Activated naive CD8-positive, alpha-beta T cell treated with anti-CD3 and anti-CD28 coated beads for 36 hours (primary cell): Measurements from ENCODE around the gene MAMSTR. TPM values are rescaled to one million over a fixed set of nuclear protein-coding genes. Genes with fewer than 3 reads are reported as not detected.
A peak's percentile ranks its signal among the peaks of the same experiment; 100 is the strongest.

Experiments
- DNase-seq: peaks from one replicate; pipeline ENCODE4 v3.0.0; 2021
- H3K27ac Mint-ChIP-seq: one replicate; pipeline ENCODE4 v1.8.0; 2022; ENCODE audit warnings: mild to moderate bottlenecking, moderate library complexity, mixed read lengths
- H3K27me3 Mint-ChIP-seq: one replicate; pipeline ENCODE4 v1.8.0; 2022; ENCODE audit warnings: mild to moderate bottlenecking, mixed read lengths
- H3K36me3 Mint-ChIP-seq: one replicate; pipeline ENCODE4 v1.8.0; 2021; ENCODE audit warnings: mild to moderate bottlenecking, mixed read lengths
- H3K4me1 Mint-ChIP-seq: one replicate; pipeline ENCODE4 v1.8.0; 2021; ENCODE audit warnings: mixed read lengths
- H3K4me3 Mint-ChIP-seq: one replicate; pipeline ENCODE4 v1.8.0; 2022; ENCODE audit warnings: mild to moderate bottlenecking, moderate library complexity, mixed read lengths
- H3K9me3 Mint-ChIP-seq: one replicate; pipeline ENCODE4 v1.8.0; 2022; ENCODE audit warnings: mixed read lengths
- total RNA-seq, 2 experiments: library from RNA; stranded (reverse); gene quantifications; one replicate each; pipeline ENCODE4 v1.2.3, GENCODE V29; 2021

The MAMSTR gene
- total RNA-seq, 2 experiments from 2014 or later = 0.41 to 0.46 TPM

GRCh38 chr19:48751845-48752495 is 32.4 kb upstream of the MAMSTR start:
- DNase-seq = no peak
- Mint-ChIP-seq H3K9me3 (no peaks in the 10 kb centered on the region), H3K36me3 (no peaks in the 10 kb centered on the region), H3K4me3 (peak overlapping the region; percentile 51), H3K27me3 (peaks cover 37% of the 10 kb centered on the region), H3K4me1 (peaks cover 14% of the 10 kb centered on the region), H3K27ac (no peak overlapping the region)

GRCh38 chr19:48750771-48751504 is 31.4 kb upstream of the MAMSTR start:
- Mint-ChIP-seq H3K4me1 (peaks cover 21% of the 10 kb centered on the region), H3K9me3 (peaks cover 2% of the 10 kb centered on the region), H3K27ac (no peak overlapping the region), H3K4me3 (peak overlapping the region; percentile 14), H3K27me3 (peaks cover 44% of the 10 kb centered on the region), H3K36me3 (peaks cover 2% of the 10 kb centered on the region)
- DNase-seq = no peak

- H3K4me3 Mint-ChIP-seq = no peak overlapping the region
- peaks cover 2% of the 10 kb centered on the region for H3K9me3 Mint-ChIP-seq
- no peak for DNase-seq
- H3K36me3 Mint-ChIP-seq = peaks cover 2% of the 10 kb centered on the region
- H3K4me1 Mint-ChIP-seq = peaks cover 23% of the 10 kb centered on the region
- peaks cover 46% of the 10 kb centered on the region for H3K27me3 Mint-ChIP-seq
- no peak overlapping the region for H3K27ac Mint-ChIP-seq
Measured at GRCh38 chr19:48750351-48750750, 30.8 kb upstream of the MAMSTR start.

- H3K4me1 Mint-ChIP-seq = peaks cover 23% of the 10 kb centered on the region
- H3K36me3 Mint-ChIP-seq = peaks cover 2% of the 10 kb centered on the region
- H3K27ac Mint-ChIP-seq = no peak overlapping the region
- H3K27me3 Mint-ChIP-seq = peaks cover 44% of the 10 kb centered on the region
- peaks cover 2% of the 10 kb centered on the region for H3K9me3 Mint-ChIP-seq
- no peak overlapping the region for H3K4me3 Mint-ChIP-seq
- DNase-seq = no peak
Measured at GRCh38 chr19:48749571-48750198, 30.2 kb upstream of the MAMSTR start.

- H3K4me3 Mint-ChIP-seq = no peak within 1 kb of the TSS
- DNase-seq = peak; percentile 50
- H3K27me3 Mint-ChIP-seq = peaks cover 36% of the 10 kb centered on the region
- H3K4me1 Mint-ChIP-seq = peaks cover 11% of the 10 kb centered on the region
- peaks cover 2% of the 10 kb centered on the region for H3K36me3 Mint-ChIP-seq
- H3K27ac Mint-ChIP-seq = peak within 1 kb of the TSS; percentile 29
- peaks cover 2% of the 10 kb centered on the region for H3K9me3 Mint-ChIP-seq
Measured at GRCh38 chr19:48746738-48747575, 27.4 kb upstream of the MAMSTR start, which contains the start of gene IZUMO1. Gene IZUMO1, minus strand, starts transcription at chr19:48746909. Its CDS starts 1,050 bp downstream, at chr19:48745859.

- Mint-ChIP-seq H3K27me3 (peaks cover 33% of the 10 kb centered on the region), H3K4me1 (peaks cover 16% of the 10 kb centered on the region), H3K27ac (no peak overlapping the region), H3K9me3 (peaks cover 2% of the 10 kb centered on the region), H3K4me3 (no peak overlapping the region), H3K36me3 (peaks cover 2% of the 10 kb centered on the region)
- no peak for DNase-seq
Measured at GRCh38 chr19:48746110-48746509, 26.6 kb upstream of the MAMSTR start.

GRCh38 chr19:48745208-48745995 is 25.9 kb upstream of the MAMSTR start:
- H3K36me3 Mint-ChIP-seq = peaks cover 2% of the 10 kb centered on the region
- H3K27ac Mint-ChIP-seq = no peak overlapping the region

GRCh38 chr19:48742096-48742495 is 22.6 kb upstream of the MAMSTR start:
- H3K27me3 Mint-ChIP-seq = peaks cover 47% of the 10 kb centered on the region
- peaks cover 2% of the 10 kb centered on the region for H3K9me3 Mint-ChIP-seq
- no peak overlapping the region for H3K4me3 Mint-ChIP-seq
- no peak overlapping the region for H3K27ac Mint-ChIP-seq
- H3K4me1 Mint-ChIP-seq = peaks cover 19% of the 10 kb centered on the region
- DNase-seq = no peak
- peaks cover 2% of the 10 kb centered on the region for H3K36me3 Mint-ChIP-seq

More at GRCh38 chr19:48745208-48745995, 25.9 kb upstream of the MAMSTR start:
- Mint-ChIP-seq H3K4me3 (no peak overlapping the region), H3K4me1 (peaks cover 16% of the 10 kb centered on the region), H3K27me3 (peaks cover 36% of the 10 kb centered on the region), H3K9me3 (peaks cover 2% of the 10 kb centered on the region)
- DNase-seq = peak; percentile 44

- peak; percentile 43 for DNase-seq
- peaks cover 15% of the 10 kb centered on the region for H3K4me1 Mint-ChIP-seq
- peaks cover 2% of the 10 kb centered on the region for H3K9me3 Mint-ChIP-seq
- peaks cover 44% of the 10 kb centered on the region for H3K27me3 Mint-ChIP-seq
- no peak overlapping the region for H3K4me3 Mint-ChIP-seq
- no peak overlapping the region for H3K27ac Mint-ChIP-seq
- H3K36me3 Mint-ChIP-seq = peaks cover 2% of the 10 kb centered on the region
Measured at GRCh38 chr19:48741129-48741999, 21.8 kb upstream of the MAMSTR start.

- Mint-ChIP-seq H3K27ac (no peak within 1 kb of the TSS), H3K9me3 (no peaks in the 10 kb centered on the region), H3K27me3 (peaks cover 34% of the 10 kb centered on the region), H3K4me1 (peaks cover 11% of the 10 kb centered on the region), H3K36me3 (no peaks in the 10 kb centered on the region), H3K4me3 (no peak within 1 kb of the TSS)
- DNase-seq = no peak
Measured at GRCh38 chr19:48740164-48740972, 20.8 kb upstream of the MAMSTR start, which contains the start of gene RASIP1. Gene RASIP1, minus strand, starts transcription at chr19:48740610. Its CDS starts 328 bp downstream, at chr19:48740282.

GRCh38 chr19:48739404-48740163 is 20.1 kb upstream of the MAMSTR start:
- DNase-seq = no peak
- Mint-ChIP-seq H3K4me1 (peaks cover 11% of the 10 kb centered on the region), H3K4me3 (no peak overlapping the region), H3K27ac (no peak overlapping the region), H3K9me3 (no peaks in the 10 kb centered on the region), H3K27me3 (peaks cover 33% of the 10 kb centered on the region), H3K36me3 (no peaks in the 10 kb centered on the region)
